ENCODE data around the gene GTF2A1L.

GRCh38 chr2:48695991-48696390 lies 78.3 kb downstream of the GTF2A1L start:
- no peak for TF ChIP-seq POLR2AphosphoS5 (IDR thresholded peaks at IDR 0.05; ENCODE audit: low read depth, low read length)
- no peak for TF ChIP-seq TAF1 (IDR thresholded peaks at IDR 0.05; ENCODE audit: low read depth, low read length)
- no peak for TF ChIP-seq POLR2A (IDR thresholded peaks at IDR 0.05; ENCODE audit: low read depth, low read length)
- no peak for TF ChIP-seq SPI1 (IDR thresholded peaks at IDR 0.05; ENCODE audit: low read depth, low read length)
- no peak for TF ChIP-seq POU2F2 (IDR thresholded peaks at IDR 0.05; ENCODE audit: low read depth, low read length)
- no peak for TF ChIP-seq PAX5 (IDR thresholded peaks at IDR 0.05; ENCODE audit: insufficient read depth, low read length, severe bottlenecking)

Measured in GM12891 (cell line).